OCI-LY1 (cell line): Measurements from ENCODE around the gene AGAP1.

ENCODE experiments used
- H2AFZ ChIP-seq: fragments of 200-600 bp; sonication (generic), shearing (Covaris generic); 2 replicates; pipeline ENCODE4 v1.6.0; 2014; ENCODE audit warnings: antibody characterized with exemption, mild to moderate bottlenecking, low read length
- H3F3A ChIP-seq: fragments of 200-600 bp; sonication (generic), shearing (Covaris generic); 2 replicates; pipeline ENCODE4 v1.6.0; 2014; ENCODE audit warnings: mild to moderate bottlenecking, antibody characterized with exemption, low read length, moderate library complexity; ENCODE audit not compliant: insufficient read depth
- H3K27ac ChIP-seq: fragments of 200-600 bp; sonication (generic); 2 replicates; pipeline ENCODE4 v1.5.1; 2014; ENCODE audit warnings: low read length, mixed run types, mild to moderate bottlenecking, low read depth; ENCODE audit not compliant: poor library complexity, severe bottlenecking
- H3K27me3 ChIP-seq: fragments of 200-600 bp; sonication (generic); 2 replicates; pipeline ENCODE4 v1.6.0; 2014; ENCODE audit warnings: antibody characterized with exemption, mild to moderate bottlenecking, low read length, moderate library complexity; ENCODE audit not compliant: insufficient read depth
- H3K36me3 ChIP-seq: fragments of 200-600 bp; sonication (generic); 2 replicates; pipeline ENCODE4 v1.6.1; 2014; ENCODE audit warnings: mild to moderate bottlenecking, antibody characterized with exemption, low read length, moderate library complexity, mixed read lengths; ENCODE audit not compliant: insufficient read depth
- H3K4me1 ChIP-seq: fragments of 200-600 bp; sonication (generic); 2 replicates; pipeline ENCODE4 v1.5.1; 2014; ENCODE audit warnings: mild to moderate bottlenecking, low read length, moderate library complexity; ENCODE audit not compliant: insufficient read depth, severe bottlenecking
- H3K4me2 ChIP-seq: fragments of 200-600 bp; sonication (generic), shearing (Covaris generic); 2 replicates; pipeline ENCODE4 v1.6.1; 2014; ENCODE audit warnings: low read length
- H3K4me3 ChIP-seq: fragments of 200-600 bp; sonication (generic); 2 replicates; pipeline ENCODE4 v1.5.1; 2014; ENCODE audit warnings: low read length, low read depth, mild to moderate bottlenecking, mixed read lengths; ENCODE audit not compliant: poor library complexity, severe bottlenecking
- H3K79me2 ChIP-seq: fragments of 200-600 bp; shearing (Covaris generic); 2 replicates; pipeline ENCODE4 v1.6.1; 2016; ENCODE audit warnings: mixed run types, low read length, mixed read lengths; ENCODE audit not compliant: insufficient read depth
- H3K9ac ChIP-seq: fragments of 200-600 bp; sonication (generic), shearing (Covaris generic); 2 replicates; pipeline ENCODE4 v1.6.1; 2014; ENCODE audit warnings: mild to moderate bottlenecking, low read length, mixed read lengths
- H3K9me2 ChIP-seq: fragments of 200-600 bp; sonication (generic), shearing (Covaris generic); 2 replicates; pipeline ENCODE4 v1.6.1; 2014; ENCODE audit warnings: low read depth, mild to moderate bottlenecking, low read length, mixed read lengths
- H3K9me3 ChIP-seq: fragments of 200-600 bp; shearing (Covaris generic); 2 replicates; pipeline ENCODE4 v1.6.1; 2014; ENCODE audit warnings: low read length, mixed read lengths
- H4K20me1 ChIP-seq: fragments of 200-600 bp; sonication (generic), shearing (Covaris generic); 2 replicates; pipeline ENCODE4 v1.6.0; 2016; ENCODE audit warnings: mild to moderate bottlenecking, low read length; ENCODE audit not compliant: insufficient read depth
- EZH2 ChIP-seq: fragments of 200-600 bp; sonication (generic), shearing (Covaris generic); IDR thresholded peaks from 2 replicates; pipeline ENCODE4 v1.8.0; 2017; ENCODE audit warnings: borderline replicate concordance, mixed run types, mild to moderate bottlenecking, antibody characterized with exemption, low read length, moderate library complexity, mixed read lengths
- TF ChIP-seq, protein P1 (sequence below): fragments of 200-600 bp; sonication (generic), shearing (Covaris generic); IDR thresholded peaks from 2 replicates; pipeline ENCODE4 v1.5.1; 2017; ENCODE audit warnings: mild to moderate bottlenecking, antibody characterized with exemption, low read length, moderate library complexity, mixed read lengths

The AGAP1 gene

DNA sequence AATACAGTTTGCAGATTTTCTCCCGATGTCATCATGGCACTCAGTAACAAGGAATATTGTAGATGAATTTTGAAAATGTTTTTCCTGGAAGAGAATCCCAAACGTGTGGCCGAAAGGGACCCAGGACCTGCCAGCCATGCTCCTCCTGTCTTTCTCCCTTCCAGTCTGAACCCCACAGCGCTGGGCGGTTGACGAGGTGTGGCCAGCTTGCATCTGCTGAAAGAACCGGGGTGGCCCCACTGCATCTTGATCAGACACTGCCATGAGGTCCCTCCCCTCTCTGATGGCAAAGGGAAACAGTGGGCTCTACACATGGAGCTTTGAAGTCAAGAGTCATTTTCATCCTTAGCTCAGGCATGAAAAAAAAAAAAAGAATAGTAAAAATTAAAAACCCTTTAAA, 240.3 kb downstream of the AGAP1 start:
- Histone ChIP-seq H4K20me1 (no peaks in the 10 kb centered on the region), H3K9me3 (no peaks in the 10 kb centered on the region), H3K79me2 (no peaks in the 10 kb centered on the region), H3K27me3 (no peaks in the 10 kb centered on the region), H3F3A (no peaks in the 10 kb centered on the region), H3K4me3 (no peak overlapping the region), H3K4me1 (no peaks in the 10 kb centered on the region), H3K9me2 (no peaks in the 10 kb centered on the region), H3K4me2 (no peak overlapping the region), H3K27ac (no peak overlapping the region), H3K9ac (no peak overlapping the region), H3K36me3 (no peaks in the 10 kb centered on the region), H2AFZ (no peak overlapping the region)
- TF ChIP-seq EZH2: no peak
- TF ChIP-seq, protein P1, sequence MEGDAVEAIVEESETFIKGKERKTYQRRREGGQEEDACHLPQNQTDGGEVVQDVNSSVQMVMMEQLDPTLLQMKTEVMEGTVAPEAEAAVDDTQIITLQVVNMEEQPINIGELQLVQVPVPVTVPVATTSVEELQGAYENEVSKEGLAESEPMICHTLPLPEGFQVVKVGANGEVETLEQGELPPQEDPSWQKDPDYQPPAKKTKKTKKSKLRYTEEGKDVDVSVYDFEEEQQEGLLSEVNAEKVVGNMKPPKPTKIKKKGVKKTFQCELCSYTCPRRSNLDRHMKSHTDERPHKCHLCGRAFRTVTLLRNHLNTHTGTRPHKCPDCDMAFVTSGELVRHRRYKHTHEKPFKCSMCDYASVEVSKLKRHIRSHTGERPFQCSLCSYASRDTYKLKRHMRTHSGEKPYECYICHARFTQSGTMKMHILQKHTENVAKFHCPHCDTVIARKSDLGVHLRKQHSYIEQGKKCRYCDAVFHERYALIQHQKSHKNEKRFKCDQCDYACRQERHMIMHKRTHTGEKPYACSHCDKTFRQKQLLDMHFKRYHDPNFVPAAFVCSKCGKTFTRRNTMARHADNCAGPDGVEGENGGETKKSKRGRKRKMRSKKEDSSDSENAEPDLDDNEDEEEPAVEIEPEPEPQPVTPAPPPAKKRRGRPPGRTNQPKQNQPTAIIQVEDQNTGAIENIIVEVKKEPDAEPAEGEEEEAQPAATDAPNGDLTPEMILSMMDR: no peak

DNA sequence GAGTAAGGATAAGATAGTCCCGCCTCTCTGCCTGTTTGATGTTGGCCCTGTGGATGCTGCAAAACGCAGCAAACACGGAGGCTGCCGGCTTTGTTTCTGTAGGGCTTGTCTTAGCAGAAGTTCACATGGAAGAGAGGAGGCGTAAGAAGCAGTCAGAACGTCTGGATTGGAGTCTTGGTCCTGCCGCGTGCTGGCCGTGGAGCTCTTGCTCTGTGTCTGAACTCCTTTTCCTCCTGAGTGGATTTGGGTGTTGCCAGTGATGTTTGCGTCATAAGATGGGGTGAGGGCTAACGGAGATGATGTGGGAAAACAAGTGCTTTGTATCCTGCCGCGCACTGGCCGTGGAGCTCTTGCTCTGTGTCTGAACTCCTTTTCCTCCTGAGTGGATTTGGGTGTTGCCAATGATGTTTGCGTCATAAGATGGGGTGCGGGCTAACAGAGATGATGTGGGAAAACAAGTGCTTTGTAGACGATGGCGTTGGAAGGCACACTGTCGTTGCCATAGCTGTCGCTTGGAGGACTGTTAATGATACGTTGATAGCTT, 240.9 kb downstream of the AGAP1 start:
- H4K20me1 ChIP-seq: no peaks in the 10 kb centered on the region
- H3F3A ChIP-seq: no peaks in the 10 kb centered on the region
- no peaks in the 10 kb centered on the region for H3K4me1 ChIP-seq
- no peak overlapping the region for H2AFZ ChIP-seq
- H3K4me2 ChIP-seq: no peak overlapping the region
- no peaks in the 10 kb centered on the region for H3K36me3 ChIP-seq
- H3K27ac ChIP-seq: no peak overlapping the region
- H3K9ac ChIP-seq: no peak overlapping the region
- no peak for TF ChIP-seq EZH2
- TF ChIP-seq, protein P1: no peak
- no peaks in the 10 kb centered on the region for H3K9me3 ChIP-seq
- no peak overlapping the region for H3K4me3 ChIP-seq
- H3K9me2 ChIP-seq: no peaks in the 10 kb centered on the region
- no peaks in the 10 kb centered on the region for H3K79me2 ChIP-seq
- no peaks in the 10 kb centered on the region for H3K27me3 ChIP-seq

DNA sequence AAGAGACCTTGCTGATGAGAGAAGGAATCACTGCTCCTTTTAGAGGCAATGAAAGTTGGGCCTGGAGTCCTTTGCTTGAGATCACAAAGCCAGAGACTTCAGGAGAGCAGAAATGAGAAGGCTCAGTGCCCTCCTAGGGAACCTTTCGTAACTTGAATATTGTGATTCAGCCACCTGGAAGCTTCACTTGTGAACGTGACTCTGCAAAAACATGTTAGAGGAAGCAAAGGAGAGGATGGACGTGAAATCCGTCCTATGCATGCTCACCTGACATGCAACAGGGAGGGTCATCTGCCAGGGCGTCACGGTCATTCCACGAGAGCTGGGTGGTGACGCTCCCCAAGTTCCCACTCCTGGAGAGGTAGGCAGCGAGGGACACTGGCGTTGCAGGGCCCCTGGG, 243.6 kb downstream of the AGAP1 start:
- Histone ChIP-seq H3K4me1 (no peaks in the 10 kb centered on the region), H3F3A (no peaks in the 10 kb centered on the region), H3K9me2 (no peaks in the 10 kb centered on the region), H3K4me2 (no peak overlapping the region), H3K79me2 (no peaks in the 10 kb centered on the region), H3K4me3 (no peak overlapping the region), H4K20me1 (no peaks in the 10 kb centered on the region), H3K27me3 (no peaks in the 10 kb centered on the region; the same call in 1 of the 2 replicates), H2AFZ (no peak overlapping the region), H3K9me3 (no peaks in the 10 kb centered on the region), H3K36me3 (no peaks in the 10 kb centered on the region), H3K27ac (no peak overlapping the region), H3K9ac (no peak overlapping the region)
- no peak for TF ChIP-seq EZH2
- TF ChIP-seq, protein P1: no peak
